ENCODE measurements around the gene PAXX.

DNA sequence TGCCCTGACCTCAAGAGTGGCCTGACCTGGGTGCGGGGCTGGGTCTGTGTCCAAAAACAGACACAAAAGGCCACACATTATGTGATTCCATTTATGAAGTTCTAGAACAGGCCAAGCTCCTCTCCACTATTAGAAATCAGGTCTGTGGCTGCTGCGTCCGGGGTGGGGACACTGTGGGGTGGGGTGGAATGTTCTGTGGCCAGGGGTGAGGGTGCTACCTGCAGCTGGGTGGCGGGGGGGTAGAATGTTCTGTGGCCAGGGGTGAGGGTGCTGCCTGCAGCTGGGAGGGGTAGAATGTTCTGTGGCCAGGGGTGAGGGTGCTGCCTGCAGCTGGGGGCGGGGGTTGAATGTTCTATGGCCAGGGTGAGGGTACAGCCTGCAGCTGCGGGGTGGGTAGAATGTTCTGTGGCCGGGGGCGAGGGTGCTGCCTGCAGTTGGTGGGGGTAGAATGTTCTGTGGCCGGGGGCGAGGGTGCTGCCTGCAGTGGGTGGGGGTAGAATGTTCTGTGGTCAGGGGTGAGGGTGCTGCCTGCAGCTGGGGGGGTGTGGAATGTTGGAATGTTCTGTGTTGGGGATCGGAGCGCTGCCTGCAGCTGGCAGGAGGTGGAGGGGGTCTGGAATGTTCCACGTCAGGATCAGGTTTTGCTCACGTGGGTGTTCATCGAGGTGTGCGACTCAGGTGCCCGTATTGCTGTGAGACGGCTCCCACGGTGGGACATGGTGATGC, 31.8 kb upstream of the PAXX start:
- TF ChIP-seq RBM34 (IDR thresholded peaks at IDR 0.05; ENCODE audit: borderline replicate concordance, insufficient read depth, low read length) (no peak), POLR2A (conservative IDR thresholded peaks at IDR 0.05) (no peak), FOSL1 (tag; conservative IDR thresholded peaks at IDR 0.05) (no peak)

Data from K562 (cell line).